Inferior parietal cortex (tissue), 1 donor: ENCODE results near the gene ACP1.

Experiments used
- DNase-seq: peaks from one replicate; pipeline ENCODE4 v3.0.0-alpha.2; 2016; ENCODE audit errors: extremely low spot score

Gene ACP1

DNA sequence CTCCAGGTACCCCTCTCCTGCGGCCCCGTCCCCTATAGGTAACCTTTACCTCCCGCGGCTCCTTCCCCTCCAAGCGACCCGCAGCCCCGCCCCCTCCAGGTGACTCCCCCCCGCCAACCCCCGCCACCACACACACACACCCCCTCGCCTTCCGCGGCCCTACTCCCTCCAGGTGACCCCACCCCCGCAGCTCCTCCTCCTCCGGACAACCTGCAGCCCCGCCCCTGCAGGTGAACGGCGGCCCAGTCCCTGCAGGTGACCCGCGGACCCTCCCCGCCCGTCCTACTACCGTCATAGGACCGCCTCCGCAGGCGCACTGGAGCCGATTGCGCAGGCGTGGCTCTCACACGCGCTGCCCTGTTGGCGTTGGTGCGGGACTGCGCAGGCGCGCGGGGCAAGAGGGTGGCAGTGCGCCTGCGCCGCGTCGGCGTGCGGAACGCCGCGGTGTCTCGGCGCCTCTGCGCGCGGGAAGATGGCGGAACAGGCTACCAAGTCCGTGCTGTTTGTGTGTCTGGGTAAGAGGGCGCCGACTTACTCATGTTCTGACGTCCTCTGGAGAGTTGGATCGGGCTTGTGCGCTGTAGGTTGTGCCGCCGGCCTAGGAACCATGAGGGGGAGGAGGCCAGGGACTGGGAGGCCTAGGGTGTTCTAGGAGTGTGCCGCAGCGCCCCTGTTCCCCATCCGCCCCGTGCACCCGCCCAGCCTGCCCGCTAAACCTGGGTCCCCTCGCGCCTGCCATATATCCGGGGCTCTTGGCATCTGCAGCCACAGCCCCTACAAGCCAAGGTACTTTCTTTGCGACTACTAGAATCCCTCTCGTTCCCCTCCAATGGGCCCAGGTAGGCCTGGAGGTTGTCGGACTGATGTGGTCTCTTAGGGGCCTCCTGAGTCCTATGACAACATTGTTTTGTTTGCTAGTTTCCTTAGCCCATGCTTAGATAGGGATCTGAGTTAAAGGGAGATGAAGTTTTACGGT lies at the start of gene ACP1:
Gene ACP1, plus strand, starts transcription at position 455 of the 976 bp plus-strand sequence. Its CDS starts 18 bp downstream, at position 473.
- peak; percentile 95 for DNase-seq

DNA sequence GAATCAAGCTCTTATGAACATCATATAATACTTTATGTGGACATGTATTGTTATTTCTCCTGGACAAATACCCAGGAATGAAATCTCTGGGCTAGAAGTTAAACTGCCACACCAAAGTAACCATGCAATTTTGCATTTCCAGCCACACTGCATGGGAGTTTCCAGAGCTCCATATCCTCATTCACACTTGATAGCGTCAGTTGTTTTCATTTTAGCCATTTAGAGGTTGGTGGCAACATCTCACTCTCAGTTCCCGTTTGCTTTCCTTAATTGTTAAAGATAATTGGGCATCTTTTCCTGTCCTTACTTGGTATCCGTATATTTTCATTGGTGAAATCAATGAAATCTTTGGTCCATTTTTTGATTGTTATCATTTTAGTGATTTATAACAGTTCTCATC lies 48.7 kb upstream of the ACP1 start:
- no peak for DNase-seq

DNA sequence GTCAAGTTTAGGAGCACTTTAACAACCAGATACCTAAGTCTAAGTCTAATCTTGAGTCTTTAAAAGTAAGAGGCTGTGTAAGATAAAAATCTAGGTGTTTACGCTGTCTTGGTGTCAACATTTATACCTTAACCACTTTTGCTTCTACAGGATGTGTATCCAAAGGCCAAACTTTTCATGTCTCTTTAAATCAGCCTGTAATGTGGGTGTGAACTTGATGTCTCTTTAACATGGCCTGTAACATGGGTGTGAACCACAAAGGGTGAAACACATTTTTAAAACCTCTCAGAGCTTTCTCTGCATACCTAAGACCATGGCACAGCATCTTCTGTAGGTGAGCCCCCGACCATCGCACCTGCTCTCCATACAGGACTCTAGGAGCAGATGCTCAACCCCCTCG lies 41.3 kb upstream of the ACP1 start:
- DNase-seq: no peak

DNA sequence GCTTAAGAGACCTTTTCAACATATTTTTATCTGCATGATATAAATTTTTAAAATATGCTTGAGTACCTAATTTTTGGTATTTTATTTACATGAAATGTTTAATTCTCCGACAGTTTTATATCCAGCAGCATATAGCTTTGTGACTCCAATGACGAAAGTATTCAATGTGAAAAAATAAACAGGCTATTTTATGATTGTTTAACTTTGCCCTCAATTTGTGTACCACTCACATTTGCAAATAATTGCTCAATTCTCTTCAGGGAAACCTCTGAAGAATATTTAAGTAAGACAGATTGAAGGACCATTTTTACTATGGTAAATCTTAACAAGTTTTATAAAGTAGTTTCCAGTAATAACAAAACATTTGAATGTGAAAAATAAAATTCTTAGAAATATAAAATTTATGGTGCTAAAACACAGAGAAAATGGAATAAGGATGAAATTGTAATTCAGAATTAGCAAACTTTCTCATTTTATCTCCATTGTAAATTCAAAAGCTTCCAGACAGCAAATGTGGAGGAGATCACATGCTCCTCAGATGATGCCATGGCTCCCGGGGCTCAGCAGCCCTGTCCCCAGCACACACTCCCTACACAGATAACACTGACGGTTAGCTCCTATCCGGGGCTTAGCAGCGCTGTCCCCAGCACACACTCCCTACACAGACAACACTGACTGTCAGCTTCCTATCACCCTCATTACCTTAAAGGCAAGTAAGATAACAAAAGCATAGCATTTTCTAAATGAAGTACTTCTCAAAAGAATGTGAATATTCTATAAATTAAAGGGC lies 40.6 kb upstream of the ACP1 start:
- DNase-seq: no peak

DNA sequence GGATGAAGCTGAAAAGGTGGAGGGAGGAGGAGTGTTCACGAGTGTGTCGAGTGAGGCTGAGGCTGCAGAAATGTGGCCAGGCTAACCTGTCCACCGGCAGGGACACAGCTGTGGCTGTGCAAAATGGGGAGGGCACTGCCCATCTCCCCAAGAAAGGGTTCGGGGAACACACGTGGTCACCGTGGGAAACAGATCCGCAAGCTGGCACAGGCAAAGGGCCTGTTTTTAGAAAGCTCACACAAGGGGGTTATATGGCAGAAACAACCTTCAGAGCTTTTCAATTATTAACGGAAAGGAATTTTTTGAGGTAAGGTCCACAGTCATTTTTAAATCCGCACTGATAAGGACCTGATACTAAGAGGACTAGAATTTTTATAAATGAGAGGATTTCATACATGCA lies 36.6 kb upstream of the ACP1 start:
- no peak for DNase-seq

DNA sequence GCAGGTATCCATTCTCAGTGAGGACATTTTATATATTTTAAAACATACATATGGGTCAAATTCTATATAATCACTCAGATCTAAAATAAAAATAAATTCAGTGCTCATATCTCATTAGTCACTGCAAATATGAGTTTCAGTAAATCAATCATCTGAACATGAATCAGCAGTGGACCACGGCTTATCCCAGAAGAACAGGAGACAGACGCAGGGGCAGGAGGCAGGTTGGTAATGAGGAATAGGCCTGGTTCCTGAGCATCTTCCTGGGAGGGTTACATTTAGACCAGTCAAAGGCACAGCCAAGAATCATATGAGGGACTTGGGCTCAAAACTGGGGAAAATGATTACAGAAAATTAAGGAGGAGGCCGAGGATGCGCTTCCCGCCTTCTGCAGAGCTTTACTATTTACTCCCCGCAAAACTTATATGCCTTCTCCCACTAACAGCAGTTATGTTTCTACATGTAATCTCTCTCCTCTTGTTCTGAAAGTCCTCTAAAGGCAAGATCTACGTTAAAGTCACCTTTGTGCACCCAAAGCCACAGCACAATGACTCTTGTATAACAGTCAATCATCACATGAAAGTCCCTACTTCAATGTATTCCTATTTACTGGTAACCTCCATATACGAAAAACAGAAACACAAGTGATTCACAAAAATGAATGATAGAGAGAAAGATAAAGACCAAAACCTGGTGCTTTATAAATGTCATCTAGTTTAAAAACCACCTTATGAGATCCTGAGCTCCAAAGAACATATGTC lies 36.0 kb upstream of the ACP1 start:
- DNase-seq: no peak

DNA sequence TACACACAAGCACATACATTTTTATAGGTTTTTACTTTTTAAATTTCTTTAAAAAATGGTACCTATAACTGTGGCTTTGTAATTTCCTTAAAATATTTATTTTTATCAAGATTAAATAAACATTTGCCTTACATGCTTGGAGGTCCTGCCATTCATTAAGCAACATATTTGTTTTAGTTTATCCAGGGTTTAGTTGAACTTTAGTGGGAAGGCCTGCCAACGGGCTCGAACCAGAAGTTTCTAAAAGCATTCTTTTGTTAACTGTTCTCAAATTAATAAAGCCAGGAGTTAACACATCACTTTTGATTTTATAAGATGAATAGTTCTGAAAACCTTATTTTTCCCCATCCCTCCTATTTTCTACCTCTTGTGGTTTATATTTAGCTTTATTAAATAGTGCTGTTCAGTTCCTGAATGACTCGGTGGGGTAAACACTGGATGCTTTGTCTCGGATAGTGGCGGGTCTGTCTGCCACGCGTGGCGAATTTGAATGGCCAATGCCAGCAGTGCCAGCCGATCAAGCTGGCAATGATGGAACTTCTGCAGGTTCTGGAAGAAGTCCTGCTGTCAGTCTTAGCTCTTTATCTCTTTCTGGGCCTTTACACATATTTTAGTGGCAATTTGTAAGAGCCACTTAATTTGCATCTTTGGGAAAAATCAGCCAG lies 33.1 kb upstream of the ACP1 start:
- DNase-seq: peak; percentile 68

DNA sequence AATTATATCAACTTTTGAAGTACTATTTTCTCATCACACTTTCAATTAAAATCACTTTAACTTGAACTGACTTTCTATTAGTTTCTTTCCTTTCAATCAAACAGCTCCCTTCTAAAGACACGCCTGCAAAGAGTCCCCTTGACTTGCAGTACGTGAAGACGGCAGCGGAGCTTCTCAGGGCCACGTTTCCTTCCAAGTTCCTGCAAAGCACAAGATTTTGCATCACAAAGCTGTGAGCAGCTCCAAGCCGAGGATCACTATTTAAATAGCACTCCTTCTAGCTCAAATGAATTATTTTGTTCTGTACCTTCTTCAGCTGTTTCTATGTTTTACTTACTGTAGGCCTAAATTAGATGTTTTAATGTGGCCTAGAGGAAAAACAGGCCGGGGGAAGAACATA lies 31.7 kb upstream of the ACP1 start:
- no peak for DNase-seq

DNA sequence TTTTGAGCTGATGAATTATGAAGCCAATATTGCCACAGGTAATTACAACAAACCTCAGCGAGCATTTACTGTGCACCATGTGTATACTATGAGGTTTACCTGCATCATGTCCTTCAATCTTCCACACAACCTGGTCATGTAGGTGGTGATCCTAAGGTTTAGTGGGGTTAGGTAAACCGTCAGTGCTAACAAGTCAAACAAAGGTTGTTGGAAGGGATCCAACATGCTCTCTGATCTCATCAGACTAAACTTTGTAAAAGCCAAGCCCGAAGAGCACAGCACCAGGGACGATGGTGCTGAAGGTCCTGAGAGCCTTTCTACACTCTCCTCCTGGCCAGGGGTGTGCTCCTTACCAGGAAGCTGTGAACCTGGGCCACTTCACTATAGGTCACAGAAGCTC lies 30.3 kb upstream of the ACP1 start:
- DNase-seq: no peak

DNA sequence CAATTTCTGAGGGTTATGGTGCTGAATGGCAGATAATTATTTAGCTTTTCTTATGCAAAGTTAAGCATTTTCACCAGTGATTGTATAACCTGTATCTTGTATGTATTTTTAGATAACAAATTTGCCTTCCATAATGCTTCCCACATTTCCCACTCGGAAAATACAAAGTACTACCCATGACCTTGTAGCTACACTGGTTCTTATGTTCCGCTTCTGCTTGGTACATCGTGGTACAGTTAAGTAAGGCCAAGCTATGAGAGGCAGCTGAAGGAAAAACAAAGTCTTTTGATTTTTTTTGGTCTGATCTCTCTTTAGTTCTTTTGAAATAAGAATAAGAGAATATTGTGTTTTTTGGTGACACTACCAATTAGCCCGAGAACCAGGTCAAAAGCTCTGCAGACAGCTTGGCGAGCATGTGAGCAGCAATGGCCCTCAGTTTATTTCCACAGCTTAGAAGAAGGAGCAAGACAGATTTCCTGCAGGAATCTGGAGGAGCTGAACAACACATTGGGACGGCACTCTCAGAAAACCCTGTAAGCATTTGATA lies 27.7 kb upstream of the ACP1 start:
- DNase-seq: no peak

DNA sequence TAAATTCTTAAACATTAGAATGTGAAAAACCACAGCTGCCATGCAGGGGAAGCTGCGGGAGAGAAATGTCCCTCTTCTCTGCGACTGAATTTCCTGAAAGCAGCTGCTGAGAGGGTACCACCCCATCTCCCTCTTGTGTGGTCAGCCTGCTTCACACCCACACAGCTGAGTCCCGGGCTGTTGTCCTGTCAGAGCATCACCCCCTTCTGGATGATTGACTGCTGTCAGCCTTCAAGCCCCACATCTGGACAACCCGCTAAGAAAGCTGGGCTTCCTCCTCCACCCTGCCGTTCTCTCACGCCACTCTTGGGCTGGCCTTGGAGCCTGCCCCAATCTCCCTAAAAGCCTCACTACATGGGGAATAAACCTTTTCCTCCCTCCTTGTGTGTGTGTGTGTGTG lies 26.9 kb upstream of the ACP1 start:
- DNase-seq: no peak

DNA sequence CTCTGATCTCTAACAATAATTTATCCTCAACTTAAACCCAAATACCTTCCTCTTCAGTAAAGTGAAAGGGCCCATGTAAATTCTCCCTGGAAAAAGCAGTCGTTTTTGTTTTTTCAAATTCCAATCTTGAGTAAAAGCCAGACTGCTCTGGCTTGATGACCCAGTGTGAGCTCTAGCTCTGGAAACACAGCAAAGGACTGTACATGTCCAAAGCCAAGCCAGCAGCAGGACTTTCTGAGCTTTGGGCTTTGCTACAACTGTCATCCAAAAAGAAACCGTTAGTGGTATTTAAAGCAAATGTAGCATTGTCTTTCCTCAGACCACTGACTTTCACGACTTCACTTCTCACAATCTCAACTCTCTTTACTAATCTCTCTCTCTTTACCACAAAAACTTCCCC lies 26.3 kb upstream of the ACP1 start:
- DNase-seq: no peak

DNA sequence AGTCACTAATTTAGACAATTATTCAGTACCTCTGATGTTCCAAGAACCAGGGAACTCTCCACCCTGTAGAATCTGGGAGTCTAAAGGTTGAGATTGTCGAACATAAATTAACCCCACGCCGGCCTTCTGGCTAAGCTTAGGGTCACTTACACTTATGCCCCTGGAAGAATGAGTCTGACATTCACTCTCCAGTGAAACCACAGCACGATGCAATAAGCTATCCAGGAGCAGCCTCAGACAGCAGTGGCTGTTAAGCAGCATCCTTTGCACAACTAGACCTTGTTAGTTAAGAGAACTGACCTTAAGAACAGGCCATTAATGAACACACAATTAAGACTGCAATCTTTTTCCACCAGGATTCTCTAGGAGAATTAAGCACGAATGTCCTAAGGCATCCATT lies 25.9 kb upstream of the ACP1 start:
- DNase-seq: no peak

DNA sequence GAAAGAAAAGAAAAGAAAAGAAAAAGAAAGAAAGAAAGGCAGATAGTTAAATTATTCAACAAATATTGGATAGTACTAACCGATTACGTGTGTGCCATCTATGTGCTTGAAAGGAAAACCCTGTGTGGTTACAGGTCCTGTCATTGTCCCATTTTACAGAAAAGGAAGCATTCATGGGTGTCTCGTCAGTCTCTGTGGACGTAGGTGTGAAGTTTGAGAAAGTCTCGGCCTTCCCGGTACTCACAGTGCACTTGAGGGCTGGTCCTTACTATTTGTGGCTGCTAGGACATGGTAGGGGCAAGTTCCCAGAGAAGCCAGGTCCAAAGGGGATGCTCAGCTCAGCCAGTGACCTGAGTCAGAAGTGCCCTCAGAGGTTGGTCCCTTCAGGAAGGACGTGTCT lies 20.2 kb upstream of the ACP1 start:
- no peak for DNase-seq

DNA sequence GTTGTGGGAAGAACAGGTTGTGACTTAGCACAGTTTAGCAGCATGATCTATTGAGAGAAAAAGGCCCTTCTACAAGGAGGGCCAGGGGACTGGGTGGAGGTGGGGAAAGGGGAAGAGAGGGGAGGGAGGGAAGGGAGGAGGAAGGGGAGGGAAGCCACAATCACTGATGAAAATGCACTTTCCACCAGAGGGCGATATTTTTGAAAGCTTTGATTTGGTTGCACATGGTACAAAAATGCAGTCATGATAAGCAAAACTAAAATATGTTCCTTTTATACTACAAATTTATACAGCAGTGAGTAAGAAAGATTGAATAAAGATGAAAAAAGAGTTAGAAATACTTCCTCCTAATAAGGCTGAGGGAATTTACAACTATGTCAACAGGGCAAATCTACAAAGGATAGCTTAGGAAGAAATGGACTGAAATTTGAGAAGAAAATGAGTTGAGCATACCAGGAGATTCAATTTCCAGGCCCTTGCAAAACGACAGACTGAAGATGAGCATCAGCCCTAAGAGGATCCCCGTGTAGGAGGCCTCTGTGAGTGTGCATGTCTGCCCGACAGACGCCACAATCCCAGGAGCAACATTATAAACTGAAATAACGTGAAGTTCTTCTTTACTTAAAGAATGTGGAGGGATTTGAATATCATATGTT lies 18.1 kb upstream of the ACP1 start:
- DNase-seq: peak; percentile 73

DNA sequence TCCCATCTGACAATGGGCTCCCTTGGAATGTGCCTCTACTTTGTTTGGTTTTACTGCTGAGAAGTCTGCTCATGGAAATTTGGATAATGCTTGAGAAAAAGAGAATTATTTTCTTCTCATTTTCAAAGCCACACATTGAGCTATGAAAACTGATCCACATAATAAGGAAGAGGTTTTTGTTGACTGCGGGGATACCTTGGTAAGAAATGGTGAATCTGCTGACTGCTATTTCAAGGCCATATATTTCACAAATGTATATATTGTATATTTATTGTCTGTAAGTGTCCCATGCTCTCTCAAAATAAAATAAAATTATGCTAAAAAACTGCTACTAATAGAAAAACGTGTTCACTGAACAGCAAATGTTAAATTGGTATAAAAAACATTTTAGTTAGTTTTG lies 16.0 kb upstream of the ACP1 start:
- DNase-seq: no peak

DNA sequence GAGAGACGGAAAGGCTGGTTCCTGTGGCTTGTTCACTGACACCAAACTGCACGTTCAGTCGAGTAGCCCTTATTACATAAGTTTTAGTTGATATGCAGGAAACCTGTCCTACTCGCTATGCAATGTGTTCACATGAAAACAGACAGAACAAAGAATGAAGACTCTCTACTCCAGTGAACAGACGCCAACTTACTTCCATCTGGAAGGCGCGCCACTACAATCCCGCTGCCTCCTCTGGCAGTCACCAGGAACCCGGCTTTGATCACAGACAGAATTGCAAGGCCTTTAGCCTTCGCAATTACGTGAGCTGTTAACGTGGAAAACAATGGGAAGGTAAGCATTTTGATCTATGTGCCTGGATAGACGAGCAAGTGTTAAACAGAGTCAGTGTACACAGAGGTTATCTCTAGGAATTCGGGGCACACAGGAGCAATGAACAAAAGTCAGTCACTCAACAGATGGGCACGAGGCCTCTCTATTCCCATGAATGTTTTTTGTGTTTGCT lies 15.2 kb upstream of the ACP1 start:
- no peak for DNase-seq

DNA sequence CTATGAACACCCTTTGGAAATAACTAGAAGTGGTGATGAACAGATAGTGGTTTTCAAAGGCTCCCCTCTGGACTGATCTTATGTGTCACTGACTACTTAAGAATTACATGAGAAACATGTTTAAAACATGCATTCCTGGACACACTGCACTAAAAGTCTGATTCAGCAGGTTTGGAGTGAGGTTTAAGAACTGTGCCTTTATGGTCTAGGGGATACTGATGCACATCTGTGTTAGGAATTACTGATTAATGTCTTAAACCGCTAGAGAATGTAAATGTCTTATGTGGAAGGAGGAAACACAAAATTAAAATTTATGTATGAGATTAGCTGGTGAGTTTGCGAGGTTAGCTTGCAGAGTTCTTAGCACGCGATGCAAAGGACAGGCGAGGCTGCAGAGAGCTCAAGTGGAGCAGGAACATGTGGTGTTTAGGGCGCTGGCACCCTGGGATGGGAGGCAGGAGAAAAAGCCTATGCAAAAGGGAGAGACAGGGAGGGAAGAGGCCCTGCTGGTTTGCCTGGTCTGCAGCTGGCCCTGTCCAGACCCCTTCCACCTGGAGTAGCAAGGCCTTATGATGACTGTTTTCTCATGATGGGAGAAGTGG lies 12.6 kb upstream of the ACP1 start:
- no peak for DNase-seq

DNA sequence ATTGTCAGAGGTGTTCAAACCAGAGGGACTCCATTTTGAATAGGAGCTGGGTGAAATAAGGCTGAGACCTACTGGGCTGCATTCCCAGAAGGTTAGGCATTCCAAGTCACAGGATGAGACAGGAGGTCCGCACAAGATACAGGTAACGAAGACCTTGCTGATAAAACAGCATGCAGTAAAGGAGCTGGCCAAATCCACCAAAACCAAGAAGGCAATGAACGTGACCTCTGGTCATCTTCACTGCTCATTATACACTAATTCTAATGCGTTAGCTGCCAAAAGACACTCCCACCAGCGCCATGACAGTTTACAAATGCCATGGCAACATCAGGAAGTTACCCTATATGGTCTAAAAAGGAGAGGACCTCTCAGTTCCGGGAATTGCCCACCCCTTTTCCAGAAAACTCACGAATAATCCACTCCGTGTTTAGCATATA lies 11.5 kb upstream of the ACP1 start:
- DNase-seq: no peak

DNA sequence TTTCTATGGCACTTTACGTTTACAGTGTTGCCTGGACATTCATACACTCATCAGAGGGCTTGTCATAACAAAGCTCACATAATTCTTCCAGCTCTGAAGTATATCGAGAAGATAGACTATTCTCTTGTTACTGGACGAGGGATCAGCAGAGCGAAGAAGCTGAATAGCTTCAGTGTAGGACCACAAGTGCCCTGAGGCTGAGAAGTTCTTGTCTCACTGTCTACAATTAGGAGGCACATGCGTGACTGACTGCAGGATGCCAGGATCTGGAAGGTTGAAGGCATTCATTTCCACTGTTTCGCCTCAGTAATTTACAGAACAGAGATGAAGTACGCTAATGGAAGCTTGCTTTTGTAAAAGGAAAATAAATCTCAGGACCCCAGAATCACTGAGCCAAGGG lies 10.5 kb upstream of the ACP1 start:
- no peak for DNase-seq
